Thyroid gland (tissue), 4 donors: ENCODE data around the gene MYH10.

Experiments used
- CTCF ChIP-seq, 6 experiments: fragments of 200-600 bp in 3 of 6; fragments of 450-650 bp in 3 of 6; sonication (generic) in 3 of 6; IDR thresholded peaks; one replicate each; pipeline ENCODE4 v1.5.1; 2016 to 2019; ENCODE audit warnings: antibody characterized with exemption in 6 of 6, mild to moderate bottlenecking in 2 of 6, inconsistent platforms in 1 of 6, moderate library complexity in 1 of 6
- POLR2A ChIP-seq, 2 donors: fragments of 450-650 bp; IDR thresholded peaks; one replicate each; pipeline ENCODE4 v1.6.1; 2017; ENCODE audit warnings: antibody characterized with exemption in 2 of 2, mild to moderate bottlenecking in 2 of 2, moderate library complexity in 1 of 2

- TF ChIP-seq CTCF (IDR thresholded peaks at IDR 0.05) (no peak), POLR2A (IDR thresholded peaks at IDR 0.05) (no peak)
Measured at GRCh38 chr17:8593830-8594229, 36.7 kb downstream of the MYH10 start.
